GM19035 (cell line): ENCODE data around the gene SHROOM1.
"Not testable (repeated sequence)": the region's sequence is repeated elsewhere in the genome, so short reads cannot be mapped to it uniquely, and the experiment has no call there.

Source experiments
- ATAC-seq: cut with Tn5 transposase; IDR thresholded peaks from one replicate; pipeline ENCODE4 v1.9.1; 2021; ENCODE audit not compliant: unreplicated experiment

Gene SHROOM1, protein sequence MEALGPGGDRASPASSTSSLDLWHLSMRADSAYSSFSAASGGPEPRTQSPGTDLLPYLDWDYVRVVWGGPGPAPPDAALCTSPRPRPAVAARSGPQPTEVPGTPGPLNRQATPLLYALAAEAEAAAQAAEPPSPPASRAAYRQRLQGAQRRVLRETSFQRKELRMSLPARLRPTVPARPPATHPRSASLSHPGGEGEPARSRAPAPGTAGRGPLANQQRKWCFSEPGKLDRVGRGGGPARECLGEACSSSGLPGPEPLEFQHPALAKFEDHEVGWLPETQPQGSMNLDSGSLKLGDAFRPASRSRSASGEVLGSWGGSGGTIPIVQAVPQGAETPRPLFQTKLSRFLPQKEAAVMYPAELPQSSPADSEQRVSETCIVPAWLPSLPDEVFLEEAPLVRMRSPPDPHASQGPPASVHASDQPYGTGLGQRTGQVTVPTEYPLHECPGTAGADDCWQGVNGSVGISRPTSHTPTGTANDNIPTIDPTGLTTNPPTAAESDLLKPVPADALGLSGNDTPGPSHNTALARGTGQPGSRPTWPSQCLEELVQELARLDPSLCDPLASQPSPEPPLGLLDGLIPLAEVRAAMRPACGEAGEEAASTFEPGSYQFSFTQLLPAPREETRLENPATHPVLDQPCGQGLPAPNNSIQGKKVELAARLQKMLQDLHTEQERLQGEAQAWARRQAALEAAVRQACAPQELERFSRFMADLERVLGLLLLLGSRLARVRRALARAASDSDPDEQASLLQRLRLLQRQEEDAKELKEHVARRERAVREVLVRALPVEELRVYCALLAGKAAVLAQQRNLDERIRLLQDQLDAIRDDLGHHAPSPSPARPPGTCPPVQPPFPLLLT

DNA sequence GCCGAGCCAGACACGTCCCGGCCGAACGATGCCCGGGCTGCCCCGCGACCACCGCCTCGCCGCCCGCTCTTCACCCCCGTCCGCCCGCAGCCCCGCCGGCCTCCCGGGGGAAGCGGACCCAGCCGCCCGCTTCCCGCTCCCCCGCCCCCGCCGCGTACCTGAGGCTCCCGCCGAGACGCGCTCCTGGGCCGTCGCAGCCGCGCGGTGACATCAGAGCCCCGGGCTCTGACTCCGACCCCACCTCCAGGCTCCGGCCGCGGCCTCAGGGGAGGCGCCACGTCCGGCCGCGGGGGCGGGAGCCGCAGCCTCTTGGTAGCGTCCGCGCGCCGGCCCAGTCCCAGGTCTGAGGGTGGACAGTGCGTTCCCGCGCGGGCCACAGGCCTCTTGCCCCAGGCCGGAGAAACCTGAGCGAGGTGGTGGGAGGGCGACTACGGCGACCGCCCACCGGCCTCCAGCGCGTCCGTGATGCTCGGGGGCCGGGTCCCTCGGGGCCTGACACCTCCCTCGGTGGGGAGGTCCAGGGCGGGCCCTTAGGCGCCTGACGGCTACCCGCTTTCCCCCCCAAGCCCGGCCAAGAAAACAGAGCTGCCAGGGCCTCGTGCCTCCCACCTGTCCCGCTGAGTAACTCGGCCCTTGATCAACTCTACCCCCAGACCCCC is at the start of gene SHROOM1:
TSS of gene SHROOM1 (minus strand) at position 212 of the 659 bp plus-strand sequence. CDS start 4,507 bp downstream, outside the sequence.
- ATAC-seq, result peak; percentile 77

DNA sequence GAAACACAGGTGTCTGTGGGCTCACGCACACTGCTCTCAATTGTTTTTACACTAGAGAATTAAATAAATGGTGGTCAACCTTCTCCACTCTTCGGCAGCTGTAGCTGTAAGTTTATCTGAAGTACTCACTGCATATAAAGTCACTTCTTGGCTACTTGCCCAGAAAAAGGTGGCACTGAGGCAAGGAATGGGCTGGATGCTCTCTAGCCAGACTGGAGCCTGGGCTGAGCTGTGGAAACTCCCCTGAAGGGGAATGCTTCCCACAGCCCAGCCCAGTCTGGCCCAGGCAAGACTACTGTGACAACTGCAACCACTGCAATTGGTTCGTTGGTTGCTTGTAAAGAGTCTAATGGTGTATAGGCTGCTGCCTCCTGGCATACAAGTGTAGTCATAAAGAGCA is 47.5 kb upstream of the SHROOM1 start:
- ATAC-seq, result no peak

DNA sequence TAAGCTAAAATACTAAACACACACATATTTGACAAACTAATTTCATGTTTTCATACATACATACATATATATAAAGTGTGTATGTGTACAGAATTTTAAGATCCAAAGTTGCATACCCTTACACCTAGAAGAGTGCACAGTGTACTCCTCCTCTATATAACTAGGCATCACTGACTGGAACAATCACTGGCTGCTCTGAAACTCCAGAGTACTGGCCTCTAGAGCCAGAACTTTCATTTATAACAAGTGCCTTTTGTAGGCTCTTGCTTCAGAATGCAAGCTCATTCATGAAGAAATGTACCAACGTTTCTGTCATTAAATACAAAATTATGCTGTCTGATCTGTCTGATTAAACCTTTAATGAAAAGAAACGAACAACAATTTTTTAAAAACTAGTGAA is 47.0 kb upstream of the SHROOM1 start:
- ATAC-seq, result no peak

DNA sequence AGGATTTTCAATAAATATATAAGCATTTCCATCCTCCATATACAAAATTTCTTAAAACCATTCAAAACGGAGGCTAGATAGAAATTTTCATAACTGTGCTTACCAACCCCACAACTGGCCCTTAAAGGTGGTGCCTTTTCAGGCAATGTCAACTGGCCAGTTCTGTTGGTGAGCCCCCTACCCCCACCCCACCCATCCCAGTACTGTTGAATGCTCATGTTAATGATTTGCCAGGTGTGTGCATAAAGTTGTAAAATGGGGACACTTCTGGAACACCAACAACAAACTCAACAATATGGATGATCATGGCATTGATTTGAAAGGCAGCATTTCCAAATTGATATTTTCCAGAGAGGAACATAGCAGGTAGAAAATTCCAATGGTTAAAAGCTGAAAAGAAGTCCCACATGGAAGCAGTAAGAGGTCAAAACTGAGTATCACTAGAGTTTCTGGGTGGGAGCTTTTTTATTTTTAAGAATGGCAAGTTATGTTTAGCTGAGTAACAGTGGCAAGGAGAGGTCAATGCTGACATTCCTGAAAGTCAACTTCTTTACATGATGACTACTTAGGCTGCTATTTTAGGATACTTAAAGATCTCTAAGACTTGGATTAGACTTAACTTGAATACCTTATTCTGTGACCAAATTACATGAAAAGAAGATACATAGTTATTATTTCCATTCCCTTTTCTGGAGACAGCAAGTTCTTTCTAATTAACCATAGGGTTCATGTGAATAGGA is 45.7 kb upstream of the SHROOM1 start:
- ATAC-seq, result no peak

DNA sequence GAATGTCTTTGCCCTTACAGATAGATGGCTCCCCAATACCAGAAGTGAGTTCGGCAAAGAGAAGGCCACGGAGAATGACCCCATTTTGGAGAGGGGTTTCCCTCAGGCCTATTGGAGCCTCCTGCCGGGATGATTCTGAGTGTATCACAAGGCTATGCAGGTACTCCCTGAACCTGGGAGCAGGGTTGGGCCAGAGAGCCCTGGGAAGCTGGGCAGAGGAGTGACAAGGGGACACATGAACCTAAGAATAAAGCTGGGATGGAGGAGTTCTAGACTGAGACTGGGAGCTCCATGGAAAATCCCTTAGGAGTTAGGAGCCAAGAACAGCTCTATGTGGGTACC is 43.5 kb upstream of the SHROOM1 start:
- ATAC-seq, result no peak

DNA sequence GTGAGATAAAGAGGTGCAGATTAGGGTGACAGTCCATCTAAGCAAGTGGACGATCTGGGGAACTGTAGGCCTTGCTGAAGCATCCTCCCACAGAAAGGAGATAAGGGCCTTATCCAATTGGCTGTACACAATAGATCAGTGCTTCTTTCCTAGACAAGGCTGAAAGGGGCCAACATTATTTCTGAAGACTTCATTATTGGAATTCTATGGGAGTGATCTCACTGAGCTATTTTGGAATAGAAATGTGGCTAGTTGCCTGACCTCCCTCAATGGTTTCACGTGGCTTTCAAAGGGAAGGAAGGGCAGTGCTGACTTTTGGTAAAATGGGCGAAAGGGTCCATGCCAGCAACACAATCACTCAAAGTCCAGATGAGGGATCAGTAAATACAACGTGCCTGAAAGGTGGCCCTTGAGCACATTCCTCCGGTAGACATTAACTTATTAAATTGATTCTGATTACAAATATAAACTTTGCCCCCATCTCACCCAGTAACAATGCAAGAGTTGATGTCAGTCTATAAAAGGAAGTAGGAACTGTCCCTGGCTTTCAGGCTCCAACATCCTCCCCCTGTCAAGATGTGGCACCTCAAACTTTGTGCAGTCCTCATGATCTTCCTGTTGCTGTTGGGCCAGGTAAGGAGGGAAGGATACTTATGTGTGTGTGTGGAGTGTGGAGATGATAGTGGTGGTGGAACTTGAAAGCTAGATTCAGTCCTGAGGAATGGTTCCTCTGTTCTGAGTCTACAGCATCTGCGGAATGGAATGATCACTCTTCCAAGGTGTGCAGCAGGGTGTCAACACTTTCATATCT is 42.9 kb upstream of the SHROOM1 start, which contains the start of gene LEAP2:
TSS of gene LEAP2 (plus strand) at position 550 of the 811 bp plus-strand sequence. CDS start at position 577, 27 bp downstream.
- ATAC-seq, result no peak

DNA sequence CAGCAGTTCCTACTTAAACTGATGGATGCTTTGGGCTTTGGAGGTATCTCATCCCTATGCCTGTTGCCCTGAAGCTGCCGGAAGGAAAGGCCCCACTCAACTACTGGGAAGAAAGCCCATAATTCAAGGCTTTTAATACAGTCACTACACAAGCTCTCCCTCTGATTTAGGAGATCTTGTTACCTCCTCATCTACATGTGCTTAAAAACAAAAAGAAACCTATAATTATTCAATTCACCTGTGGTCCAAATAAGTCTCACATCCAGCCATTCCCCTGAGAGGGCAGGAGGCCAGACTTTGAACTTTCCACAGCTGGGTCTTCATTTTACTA is 42.3 kb upstream of the SHROOM1 start:
- ATAC-seq, result no peak

DNA sequence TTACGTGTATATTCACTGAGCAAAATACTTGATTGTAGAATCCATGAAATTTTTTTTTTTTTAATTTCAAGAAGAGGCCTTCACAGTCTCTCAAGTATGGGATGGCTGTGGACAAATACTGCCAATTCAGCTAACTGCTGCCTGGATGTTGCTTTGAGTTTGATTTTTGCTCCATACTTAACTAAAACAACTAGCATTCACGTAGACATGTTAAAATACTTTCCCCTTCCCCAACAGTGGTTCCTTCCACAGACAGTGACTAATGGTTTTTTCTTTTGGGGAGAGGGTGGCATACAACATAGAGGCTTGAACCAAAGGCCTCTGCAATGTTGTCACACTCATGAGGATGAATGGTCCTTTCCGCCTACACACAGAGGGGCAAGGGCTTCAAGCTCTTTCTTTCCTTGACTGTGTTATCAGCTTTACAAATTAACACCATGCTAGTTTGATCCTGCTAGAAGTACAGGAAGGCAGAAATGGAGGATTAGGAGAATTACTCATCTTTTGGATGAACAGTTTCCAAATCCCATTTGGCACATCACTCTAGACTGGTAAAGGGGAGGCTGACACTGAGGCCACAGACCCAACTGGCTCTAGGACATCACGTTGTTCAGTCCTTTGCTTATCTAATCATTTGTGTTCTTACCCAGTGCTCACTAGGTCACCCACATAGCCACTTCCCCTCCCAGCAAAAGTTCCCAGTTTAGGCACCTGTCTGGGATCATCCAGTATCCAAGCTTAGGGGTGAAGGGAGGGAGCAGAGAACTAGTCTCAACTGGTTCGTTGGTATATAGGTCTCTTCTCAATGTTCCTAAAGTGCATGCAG is 41.2 kb upstream of the SHROOM1 start:
- no peak for ATAC-seq

DNA sequence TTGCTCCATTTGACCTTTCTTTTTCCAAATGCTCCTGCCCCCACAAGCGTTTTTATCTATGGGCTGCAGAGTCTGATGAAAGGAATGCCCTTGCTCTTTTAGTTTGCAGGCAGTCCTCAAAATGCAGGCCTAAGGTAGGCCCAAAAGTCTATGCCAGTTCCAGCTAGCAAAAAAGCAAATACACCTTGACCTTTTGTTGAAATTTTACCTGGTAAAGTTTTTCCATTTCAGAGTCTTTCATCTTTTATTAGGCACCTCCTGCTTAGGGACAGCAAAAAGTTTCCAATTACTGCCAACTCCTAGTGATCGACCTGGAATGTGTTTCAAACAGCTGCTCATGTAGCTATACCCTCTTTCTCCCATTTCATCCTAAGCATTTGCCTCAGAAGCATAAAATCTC is 40.4 kb upstream of the SHROOM1 start:
- no peak for ATAC-seq

DNA sequence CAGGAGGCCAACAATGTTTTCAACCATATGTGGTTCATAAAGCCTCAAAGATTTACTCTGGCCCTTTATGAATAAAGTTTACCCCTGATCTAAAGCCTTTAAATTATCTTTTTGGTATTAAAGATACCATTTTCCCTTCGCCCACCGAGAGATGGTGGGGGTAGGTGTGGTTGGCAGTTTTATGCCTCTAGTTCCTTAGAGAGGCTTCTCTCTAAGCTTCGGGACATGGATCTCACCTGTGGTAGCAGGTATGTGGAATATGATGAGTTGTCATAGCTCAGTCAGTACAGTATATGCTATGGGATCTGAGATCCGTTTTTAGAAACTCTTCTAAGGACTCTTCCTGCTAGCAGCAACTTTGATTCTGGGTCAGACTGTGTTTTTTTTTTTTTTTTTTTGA is 38.3 kb upstream of the SHROOM1 start:
- ATAC-seq, result no peak

DNA sequence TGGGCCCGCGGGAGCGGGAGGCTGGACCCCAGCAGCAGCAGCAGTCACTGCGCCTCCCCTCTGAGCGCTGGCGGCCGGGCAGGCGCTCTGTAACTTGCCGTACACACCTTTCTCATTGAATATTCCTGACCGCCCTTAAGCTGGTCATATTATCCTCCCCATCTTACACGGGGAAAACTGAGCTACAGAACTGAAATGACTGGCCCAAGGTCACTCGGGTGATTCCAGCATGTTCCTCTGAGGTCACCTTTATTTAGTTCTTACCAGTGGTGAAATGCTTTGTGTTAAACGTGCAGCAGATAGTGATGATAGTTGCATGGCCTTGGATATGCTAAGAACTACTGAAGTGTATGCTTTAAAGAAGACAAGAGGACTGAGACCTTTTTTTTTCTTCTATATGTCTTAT is 36.6 kb upstream of the SHROOM1 start:
- ATAC-seq, result no peak

DNA sequence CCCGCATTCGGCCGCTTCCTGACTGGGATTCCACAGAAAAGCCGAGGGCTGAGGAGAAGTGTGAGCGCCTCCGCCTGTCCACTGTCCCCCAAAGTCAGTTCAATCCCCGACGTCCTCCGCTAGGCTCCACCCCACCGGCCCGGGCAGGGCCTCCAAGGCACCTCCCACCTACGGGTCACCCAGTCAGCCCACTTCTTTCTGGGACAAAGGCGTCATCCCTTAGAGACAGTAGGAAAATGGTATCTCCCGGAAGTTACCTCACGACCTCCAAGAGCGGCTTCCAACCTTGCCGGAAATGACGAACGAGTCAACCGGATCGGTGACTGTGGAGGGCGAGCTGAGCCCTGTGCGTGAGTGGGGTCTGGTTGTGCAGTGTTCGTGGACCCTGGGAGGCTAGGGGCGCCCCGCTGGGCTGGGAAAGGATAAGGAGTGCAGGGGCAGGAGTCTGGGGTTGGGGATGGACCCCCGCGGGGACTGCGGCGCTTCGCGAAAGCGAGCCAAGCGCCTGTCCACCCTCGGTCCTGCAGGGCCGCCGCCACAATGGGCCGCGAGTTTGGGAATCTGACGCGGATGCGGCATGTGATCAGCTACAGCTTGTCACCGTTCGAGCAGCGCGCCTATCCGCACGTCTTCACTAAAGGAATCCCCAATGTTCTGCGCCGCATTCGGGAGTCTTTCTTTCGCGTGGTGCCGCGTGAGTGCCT is 36.0 kb upstream of the SHROOM1 start, which contains the start of the genes GDF9 and UQCRQ:
TSS of gene GDF9 (minus strand) at position 128 of the 704 bp plus-strand sequence. CDS start 1,936 bp downstream, outside the sequence.
TSS of gene UQCRQ (plus strand) at position 301 of the 704 bp plus-strand sequence. CDS start at position 541, 240 bp downstream.
- peak; percentile 98 for ATAC-seq

DNA sequence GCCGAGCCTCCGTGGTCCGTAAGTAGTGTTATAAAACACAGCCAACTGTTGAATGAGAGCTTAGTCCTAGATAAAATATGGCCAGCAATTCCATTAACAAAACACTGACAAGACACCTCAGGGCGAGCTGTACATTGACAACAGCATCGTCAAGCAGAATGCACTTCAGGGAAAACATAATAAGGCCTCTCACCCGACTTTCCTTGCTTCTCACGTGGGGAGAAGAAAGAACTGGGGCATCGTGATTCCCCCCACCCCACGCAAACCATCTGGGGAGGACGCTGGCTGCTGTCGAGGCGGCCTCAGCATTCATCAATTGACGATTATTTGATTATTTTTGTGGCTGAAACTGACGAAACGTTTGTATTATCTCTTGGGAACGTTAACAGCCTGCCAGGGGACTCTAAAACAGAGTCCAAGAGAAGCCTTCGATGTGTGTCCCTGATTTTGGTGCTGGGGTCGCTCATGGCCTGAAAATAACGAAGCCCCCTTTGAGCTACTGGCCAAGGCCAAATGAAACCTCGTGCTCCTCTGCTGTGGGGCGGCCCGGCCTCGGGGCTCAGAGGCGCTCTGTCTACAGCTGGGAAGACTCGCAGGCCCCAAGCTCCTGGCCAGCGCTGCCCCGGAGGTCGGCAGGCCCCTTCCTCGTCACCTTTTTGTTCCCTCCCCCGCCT is 35.4 kb upstream of the SHROOM1 start:
- ATAC-seq, result peak; percentile 24

DNA sequence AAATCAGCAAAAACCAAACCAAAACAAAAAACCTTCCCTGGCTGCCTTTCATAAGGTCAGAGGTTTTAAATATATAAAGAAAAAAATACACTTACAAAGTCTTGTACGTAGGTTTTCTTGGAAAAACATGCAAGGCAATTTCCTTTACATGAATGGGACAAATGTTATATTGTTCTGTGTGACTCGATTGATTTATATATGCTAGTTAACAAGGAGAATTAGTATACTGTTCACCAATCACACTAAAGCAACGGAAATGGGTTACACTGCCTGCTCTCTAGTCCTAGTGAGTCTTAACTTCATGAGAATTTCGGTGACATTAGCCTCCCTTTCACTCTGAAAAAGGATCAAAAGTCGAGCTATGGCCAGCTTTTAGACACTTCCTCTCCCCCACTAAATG is 30.3 kb upstream of the SHROOM1 start:
- no peak for ATAC-seq

DNA sequence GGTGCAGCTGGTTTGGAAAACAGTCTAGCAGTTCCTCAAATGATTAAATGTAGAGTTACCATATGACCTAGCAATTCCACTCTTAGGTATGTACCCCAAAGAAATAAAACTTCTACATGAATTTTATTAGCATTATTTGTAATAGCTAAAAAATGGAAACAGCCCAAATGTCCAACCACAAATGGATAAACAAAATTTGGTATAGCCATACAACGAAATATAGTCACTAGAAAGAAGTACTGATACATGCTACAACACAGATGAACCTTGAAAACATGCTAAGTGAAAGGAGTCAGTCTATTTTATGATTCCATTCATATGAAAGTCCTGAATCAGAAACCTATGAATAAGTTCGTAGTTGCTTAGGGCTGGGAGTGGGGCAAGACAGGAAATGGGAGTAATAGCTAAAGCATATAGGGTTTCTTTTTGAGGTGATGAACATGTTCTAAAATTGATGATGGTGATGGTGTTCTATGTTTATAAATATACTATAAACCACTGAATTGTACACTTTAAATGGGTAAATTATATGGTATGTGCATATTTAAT is 29.5 kb upstream of the SHROOM1 start:
- no peak for ATAC-seq

DNA sequence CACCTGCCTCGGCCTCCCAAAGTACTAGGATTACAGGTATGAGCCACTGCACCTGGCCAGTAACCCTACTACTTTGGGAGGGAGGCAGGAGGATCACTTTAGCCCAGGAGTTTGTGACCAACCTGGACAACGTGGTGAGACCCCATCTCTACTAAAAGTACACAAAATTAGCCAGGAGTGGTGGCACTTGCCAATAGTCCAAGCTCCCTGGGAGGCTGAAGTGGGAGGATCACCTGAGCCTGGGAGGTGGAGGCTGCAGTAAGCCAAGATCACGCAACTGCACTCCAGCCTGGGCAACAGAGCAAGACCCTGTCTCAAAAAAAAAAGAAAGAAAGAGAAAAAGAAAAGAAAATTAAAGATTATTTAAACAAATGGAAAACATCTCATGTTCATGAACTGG is 25.6 kb upstream of the SHROOM1 start:
- ATAC-seq, result no peak

DNA sequence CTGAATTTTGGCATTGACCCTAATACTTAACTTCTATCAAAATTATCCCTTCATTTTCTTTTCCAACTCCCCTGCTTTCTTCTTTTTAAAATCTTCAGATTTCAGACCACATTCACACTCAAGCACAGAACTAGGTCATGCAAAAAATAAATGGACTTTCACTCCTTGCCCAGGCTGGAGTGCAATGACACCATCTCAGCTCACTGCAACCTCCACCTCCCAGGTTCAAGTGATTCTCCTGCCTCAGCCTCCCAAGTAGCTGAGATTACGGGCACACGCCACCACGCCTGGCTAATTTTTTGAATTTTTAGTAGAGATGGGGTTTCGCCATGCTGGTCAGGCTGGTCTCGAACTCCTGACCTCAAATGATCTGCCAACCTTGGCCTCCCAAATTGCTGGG is 24.5 kb upstream of the SHROOM1 start:
- not testable (repeated sequence) for ATAC-seq

DNA sequence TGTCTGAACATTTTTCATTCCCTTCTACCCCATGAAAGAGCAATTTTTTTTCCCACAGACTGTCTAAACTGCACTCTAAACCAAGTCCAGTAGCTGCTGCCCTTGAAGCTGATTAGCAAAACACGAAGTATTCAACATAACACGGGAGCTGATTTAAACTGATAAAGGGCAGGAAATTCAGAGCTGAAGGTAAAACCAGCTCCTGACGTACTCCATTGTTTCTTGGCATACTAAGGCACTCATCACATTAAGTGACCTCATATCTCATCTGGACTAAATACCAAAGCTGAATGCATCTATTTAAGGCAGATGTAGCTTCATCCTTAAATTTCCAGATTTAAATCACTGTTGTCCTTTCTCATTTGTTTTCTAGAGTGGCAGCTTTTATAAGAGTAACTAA is 23.9 kb upstream of the SHROOM1 start:
- no peak for ATAC-seq
